GM19023 (cell line): ENCODE measurements around the gene ZNF35.

Experiments
- ATAC-seq: cut with Tn5 transposase; IDR thresholded peaks from one replicate; pipeline ENCODE4 v1.9.1; 2021; ENCODE audit warnings: mild to moderate bottlenecking, moderate library complexity; ENCODE audit not compliant: unreplicated experiment

ZNF35 gene

GRCh38 chr3:44682182-44682896, 33.8 kb downstream of the ZNF35 start:
- no peak for ATAC-seq

DNA sequence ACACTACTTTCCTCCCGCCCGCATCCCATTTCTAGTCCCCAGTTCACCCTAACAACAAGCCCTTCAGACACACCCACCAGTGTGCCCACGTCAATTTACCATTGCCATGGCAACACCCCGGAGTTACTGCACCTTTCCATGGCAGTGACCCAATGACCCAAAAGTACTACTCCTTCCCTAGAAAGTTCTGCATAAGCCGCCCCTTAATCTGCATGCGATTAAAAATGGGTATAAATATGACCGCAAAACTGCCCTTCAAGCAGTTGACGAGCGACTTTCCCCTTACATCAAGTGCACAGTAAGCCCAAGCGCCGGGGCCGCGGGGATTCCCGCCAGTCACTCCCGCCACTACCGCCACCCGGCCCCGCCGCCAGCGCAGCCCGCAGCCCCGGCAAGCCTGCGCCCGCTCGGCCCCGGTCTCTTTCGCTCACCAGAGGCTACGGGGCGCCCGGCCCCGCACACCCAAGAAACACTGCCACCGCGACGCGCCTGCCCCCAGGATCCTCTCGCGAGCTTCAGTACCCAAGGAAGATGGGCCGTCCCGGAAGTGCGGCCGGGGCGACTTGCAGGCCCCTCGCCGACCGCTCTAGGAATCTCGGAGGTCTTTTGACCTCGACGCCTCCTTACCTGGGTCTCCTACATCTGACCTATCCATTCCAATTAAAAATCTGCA, 36.7 kb downstream of the ZNF35 start:
- ATAC-seq, result peak; percentile 85

DNA sequence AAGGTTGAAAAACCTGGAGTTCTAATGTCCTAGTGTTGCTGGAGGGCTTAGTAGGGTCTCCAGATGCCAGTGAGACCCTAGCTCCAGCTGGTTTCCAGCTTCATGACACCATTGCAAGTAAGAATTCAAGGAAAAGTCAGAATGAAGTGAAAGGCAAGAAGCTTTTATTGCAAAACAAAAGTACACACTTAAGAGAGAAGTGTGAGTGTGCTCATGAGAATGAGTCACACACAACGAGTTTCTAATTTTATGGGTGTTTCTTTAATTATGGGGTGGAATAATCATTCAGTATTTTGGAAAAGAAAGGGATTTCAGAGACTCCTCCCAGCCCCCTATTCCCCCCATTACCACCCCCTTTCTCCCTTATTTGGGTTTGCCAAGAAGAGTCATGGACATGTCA, 39.4 kb downstream of the ZNF35 start:
- ATAC-seq, result no peak
